T-cell (primary cell): Measurements from ENCODE around the gene RARA. TPM values are rescaled to one million over a fixed set of nuclear protein-coding genes. Genes with fewer than 3 reads are reported as not detected.

Experiments
- ATAC-seq, 4 experiments: fragments of 200-7000 bp in 3 of 4; fragments of 150-1000 bp in 1 of 4; cut with Tn5 transposase; replicated peaks in 1 of 4; 1 replicate in 3 of 4; 2 replicates in 1 of 4; pipeline ENCODE4 v1.10.0; 2021; ENCODE audit warnings: moderate library complexity in 3 of 4, mild to moderate bottlenecking in 2 of 4, moderate number of reproducible peaks in 1 of 4
- CTCF ChIA-PET, 2 donors: fragments of 300-600 bp; sonication (Branson Sonifier 250); formaldehyde crosslinking; loops; one replicate each; lab custom pipeline; 2022; ENCODE audit warnings: antibody characterized with exemption in 2 of 2; lab: Charles Lee
- POLR2A ChIA-PET, 2 donors: fragments of 300-600 bp; sonication (Branson Sonifier 250); formaldehyde crosslinking; loops; one replicate each; lab custom pipeline; 2022; ENCODE audit warnings: antibody characterized with exemption in 2 of 2; lab: Charles Lee
- DNase-seq, 35 experiments: peaks; one replicate each; pipeline versions ENCODE4 v3.0.0 to v3.0.0-alpha.2; 2013 to 2023
- H3K27ac ChIP-seq: one replicate; pipeline ENCODE4 v1.5.1; 2013; ENCODE audit warnings: low read length
- H3K27me3 ChIP-seq, 2 experiments: replicated peaks in 1 of 2; 1 replicate in 1 of 2; 2 replicates in 1 of 2; pipeline versions ENCODE4 v1.6.1 to v1.7.0; 2013; ENCODE audit warnings: low read length in 1 of 2, mixed read lengths in 1 of 2; ENCODE audit not compliant: control insufficient read depth in 2 of 2, insufficient read depth in 2 of 2; ENCODE audit errors: extremely low read depth in 1 of 2
- H3K36me3 ChIP-seq, 2 donors: 1 replicate in 1 of 2; 2 replicates in 1 of 2; pipeline versions ENCODE4 v1.6.1 to v1.7.0; 2013; ENCODE audit warnings: low read length in 1 of 2; ENCODE audit not compliant: control insufficient read depth in 2 of 2, insufficient read depth in 1 of 2; ENCODE audit errors: extremely low read depth in 1 of 2
- H3K4me1 ChIP-seq, 2 experiments: 1 replicate in 1 of 2; 2 replicates in 1 of 2; pipeline versions ENCODE4 v1.6.1 to v1.7.0; 2013; ENCODE audit warnings: low read length in 2 of 2, mixed read lengths in 1 of 2; ENCODE audit not compliant: insufficient read depth in 2 of 2, control insufficient read depth in 1 of 2; ENCODE audit errors: extremely low read depth in 1 of 2
- H3K4me3 ChIP-seq, 2 donors: 1 replicate in 1 of 2; 2 replicates in 1 of 2; pipeline versions ENCODE4 v1.5.1 to v1.7.0; 2013; ENCODE audit warnings: mild to moderate bottlenecking in 2 of 2, low read length in 1 of 2, moderate library complexity in 1 of 2; ENCODE audit not compliant: control insufficient read depth in 1 of 2; ENCODE audit errors: extremely low read depth in 1 of 2
- H3K9me3 ChIP-seq: 2 replicates; pipeline ENCODE4 v1.7.0; 2013
- H3K27ac Mint-ChIP-seq, 2 donors: one replicate each; pipeline ENCODE4 v1.8.0; 2020 to 2021; ENCODE audit warnings: mild to moderate bottlenecking in 2 of 2, mixed read lengths in 2 of 2
- H3K27me3 Mint-ChIP-seq, 2 donors: one replicate each; pipeline ENCODE4 v1.8.0; 2021 to 2022; ENCODE audit warnings: mixed read lengths in 2 of 2
- H3K36me3 Mint-ChIP-seq: one replicate; pipeline ENCODE4 v1.8.0; 2021; ENCODE audit warnings: mixed read lengths
- H3K4me1 Mint-ChIP-seq, 3 donors: one replicate each; pipeline ENCODE4 v1.8.0; 2020 to 2022; ENCODE audit warnings: mixed read lengths in 3 of 3, mild to moderate bottlenecking in 1 of 3
- H3K4me3 Mint-ChIP-seq, 3 donors: one replicate each; pipeline ENCODE4 v1.8.0; 2020 to 2022; ENCODE audit warnings: mild to moderate bottlenecking in 3 of 3, mixed read lengths in 3 of 3, moderate library complexity in 3 of 3
- H3K9me3 Mint-ChIP-seq, 3 donors: one replicate each; pipeline ENCODE4 v1.8.0; 2020 to 2022; ENCODE audit warnings: mixed read lengths in 3 of 3
- WGBS: methylation state at CpG from one replicate; pipeline ENCODE4 v1.1.5; 2013; ENCODE audit warnings: missing lambda C conversion rate; ENCODE audit not compliant: insufficient coverage; 5-methylcytosine and 5-hydroxymethylcytosine counted together
- total RNA-seq, 35 experiments: library from RNA in 6 of 35; stranded (reverse) in 6 of 35; fragments of 120-200 nt in 1 of 35; gene quantifications; one replicate each; pipeline versions ENCODE4 v1.2.1 to v1.2.4 and lab custom pipeline; 2013 to 2026

Gene RARA
- total RNA-seq, 5 donors from 2014 or later (not counting 1 experiment from before 2014, with no cell fraction given) = 46.8 to 90.7 (median 69.1) TPM

- CTCF ChIA-PET = interaction anchor here (0.6 to 2.4 kb wide), 6 partner anchors 31 to 485 kb away, joined by 3 to 10 read pairs (median 5); partner anchors contain the start of gene RARA (in 1 of the 2)
- Histone ChIP-seq H3K9me3 (no peaks in the 10 kb centered on the region), H3K4me1 (peaks cover 0 to 12% of the 10 kb centered on the region in 2 experiments), H3K27ac (no peak overlapping the region), H3K4me3 (no peak overlapping the region), H3K36me3 (peaks cover 8 to 44% of the 10 kb centered on the region in 2 donors), H3K27me3 (peaks cover 0 to 9% of the 10 kb centered on the region in 2 experiments)
- no peak for ATAC-seq
- WGBS = 89% methylated on average over 24 of the region's 33 CpGs
- Mint-ChIP-seq H3K27ac (no peak overlapping the region), H3K9me3 (no peaks in the 10 kb centered on the region), H3K4me3 (no peak overlapping the region), H3K4me1 (peaks cover 9 to 28% (median 24%) of the 10 kb centered on the region in 3 donors), H3K27me3 (peaks cover 5% of the 10 kb centered on the region in 2 donors), H3K36me3 (peaks cover 18% of the 10 kb centered on the region)
- DNase-seq = peak in 1 of 35 experiments; percentile 20
- POLR2A ChIA-PET = no interaction called here
Measured at GRCh38 chr17:40355804-40356758, 47.1 kb downstream of the RARA start.

GRCh38 chr17:40356990-40357881, 48.3 kb downstream of the RARA start:
- peaks cover 0 to 15% of the 10 kb centered on the region in 2 experiments for H3K4me1 ChIP-seq
- peak in 1 of 35 experiments; percentile 21 for DNase-seq
- POLR2A ChIA-PET = no interaction called here
- Mint-ChIP-seq H3K4me1 (peaks cover 8 to 26% (median 22%) of the 10 kb centered on the region in 3 donors), H3K4me3 (no peak overlapping the region), H3K27me3 (peaks cover 9% of the 10 kb centered on the region in 2 donors), H3K27ac (no peak overlapping the region), H3K36me3 (peaks cover 11% of the 10 kb centered on the region), H3K9me3 (no peaks in the 10 kb centered on the region)
- H3K27ac ChIP-seq = no peak overlapping the region
- H3K9me3 ChIP-seq = no peaks in the 10 kb centered on the region
- 84% methylated on average over 4 of the region's 19 CpGs for WGBS
- no peak for ATAC-seq
- peaks cover 8 to 33% of the 10 kb centered on the region in 2 donors for H3K36me3 ChIP-seq
- peaks cover 0 to 19% of the 10 kb centered on the region in 2 experiments for H3K27me3 ChIP-seq
- H3K4me3 ChIP-seq = no peak overlapping the region
- CTCF ChIA-PET = interaction anchor here (0.6 to 1.8 kb wide), 6 partner anchors 55 to 1739 kb away, joined by 3 to 16 read pairs (median 8); no protein-coding TSS in a partner anchor

DNA sequence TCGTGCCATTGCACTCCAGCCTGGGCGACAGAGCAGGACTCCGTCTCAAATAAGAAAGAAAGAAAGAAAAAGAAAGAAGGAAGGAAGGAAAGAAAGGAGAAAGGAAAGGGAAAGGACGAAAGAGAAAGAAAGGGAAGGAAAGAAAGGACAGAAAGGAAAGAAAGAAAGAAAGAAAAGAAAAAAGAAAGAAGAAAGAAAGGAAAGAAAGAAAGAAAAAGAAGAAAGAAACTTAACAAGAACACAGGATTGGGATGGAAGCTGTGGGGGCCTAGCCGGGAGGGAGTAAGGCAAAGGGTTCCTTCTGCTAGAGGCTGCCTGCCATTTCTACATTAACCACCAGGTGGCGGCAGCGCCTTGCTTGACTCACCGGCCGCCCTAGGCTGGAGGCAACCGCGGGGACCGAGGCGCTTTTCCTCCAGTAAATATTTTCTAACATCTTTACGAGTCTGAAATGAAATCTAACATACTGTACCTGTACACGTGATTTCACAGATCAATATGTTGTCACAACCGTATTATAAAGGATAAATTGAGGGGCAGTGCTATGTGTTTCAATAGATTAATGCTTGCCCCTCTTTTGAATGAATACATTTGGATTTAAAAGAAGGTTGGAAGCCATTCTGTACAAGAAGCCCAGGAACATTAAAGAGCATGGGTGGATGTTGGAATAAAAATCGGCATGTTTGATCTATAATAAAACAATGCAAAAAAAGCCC, 49.5 kb downstream of the RARA start:
- peaks cover 8 to 24% of the 10 kb centered on the region in 2 donors for H3K36me3 ChIP-seq
- peaks cover 0 to 25% of the 10 kb centered on the region in 2 experiments for H3K27me3 ChIP-seq
- Mint-ChIP-seq H3K4me3 (no peak overlapping the region), H3K9me3 (no peaks in the 10 kb centered on the region), H3K27ac (peak overlapping the region in 1 of 2 donors; percentile 61), H3K4me1 (peaks cover 0 to 19% (median 19%) of the 10 kb centered on the region in 3 donors), H3K36me3 (peaks cover 3% of the 10 kb centered on the region), H3K27me3 (peaks cover 13 to 14% of the 10 kb centered on the region in 2 donors)
- DNase-seq (peak; percentile 65 to 94 (median 84)), ATAC-seq (peak; percentile 53 to 58 (median 57))
- no CpG with 5 or more reads among the region's 17 CpGs for WGBS
- H3K4me3 ChIP-seq = no peak overlapping the region
- CTCF ChIA-PET = interaction anchor here (0.6 to 1.8 kb wide), 14 partner anchors 13 to 1738 kb away, joined by 3 to 16 read pairs (median 6); partner anchors contain the start of gene TOP2A (in 1 of the 2)
- POLR2A ChIA-PET = interaction anchor here in 1 of 2 donors (1.0 kb wide), 1 partner anchor 51 kb away, joined by 3 read pairs; no protein-coding TSS in a partner anchor
- no peak overlapping the region for H3K27ac ChIP-seq
- no peaks in the 10 kb centered on the region for H3K9me3 ChIP-seq
- peaks cover 0 to 19% of the 10 kb centered on the region in 2 experiments for H3K4me1 ChIP-seq

DNA sequence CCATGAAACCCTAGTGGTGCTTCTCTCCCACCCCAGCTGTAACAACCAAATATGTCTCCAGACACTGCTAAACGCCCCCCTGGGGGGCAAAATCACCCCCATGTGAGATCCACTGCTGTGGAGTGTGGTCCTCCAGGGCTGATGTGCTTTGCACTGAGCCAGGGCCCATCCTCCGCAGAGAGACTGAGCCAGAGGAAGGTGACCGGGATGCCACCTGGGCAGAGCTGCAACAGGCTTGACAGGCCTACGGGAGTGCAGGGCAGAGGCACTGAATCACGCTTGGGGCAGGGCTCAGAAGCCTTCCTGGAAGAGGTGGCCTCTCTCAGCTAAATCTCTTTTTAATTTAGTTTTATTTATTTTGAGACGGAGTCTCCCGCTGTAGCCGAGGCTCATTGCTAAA, 51.1 kb downstream of the RARA start:
- H3K27ac Mint-ChIP-seq = peak overlapping the region in 1 of 2 donors; percentile 36
- WGBS = 94% methylated on average over 2 of the region's 8 CpGs

DNA sequence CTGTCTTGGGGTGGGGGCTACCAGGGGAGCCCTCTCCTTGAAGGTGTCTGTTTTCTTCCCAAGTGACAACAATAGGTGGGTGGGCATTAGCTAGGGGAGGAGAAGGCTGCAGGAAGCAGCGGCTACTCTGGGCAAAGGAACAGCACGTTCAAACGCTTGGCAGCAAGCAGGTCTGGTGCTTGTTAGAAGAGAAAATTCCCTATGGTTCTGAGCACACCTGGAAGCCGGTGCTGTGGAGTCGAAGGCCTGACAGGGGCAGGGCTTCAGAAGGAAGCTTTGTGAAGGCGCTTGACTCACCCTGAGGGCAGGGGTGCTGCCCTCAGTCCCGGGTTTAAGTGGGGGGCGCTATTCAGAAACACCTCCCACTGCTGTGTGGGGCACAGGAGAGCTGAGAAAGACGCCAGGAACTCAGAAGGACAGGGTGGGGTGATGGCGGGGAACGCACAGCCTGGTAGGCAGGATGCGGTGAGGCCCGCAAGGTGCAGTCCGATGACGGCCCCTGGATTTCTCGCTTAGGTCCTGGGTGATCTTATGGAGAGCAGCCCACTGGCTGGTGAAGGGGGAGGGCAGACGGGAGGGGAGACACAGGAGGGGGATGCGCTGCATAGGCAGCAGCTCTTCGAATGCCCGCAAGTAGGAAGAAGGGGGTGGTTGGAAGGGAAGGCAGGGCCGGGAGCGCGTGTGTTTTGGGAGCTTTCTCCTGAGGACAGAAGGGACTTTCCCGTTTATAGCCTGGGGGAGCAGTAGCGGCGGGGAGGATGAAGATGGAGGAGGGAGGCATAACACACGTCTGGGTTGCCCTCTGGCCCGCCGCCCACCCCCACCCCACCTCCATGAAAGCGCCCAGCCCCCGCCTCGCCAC, 52.3 kb downstream of the RARA start:
- peak overlapping the region; percentile 10 to 43 (median 17) for H3K4me3 Mint-ChIP-seq
- peaks cover 0 to 2% of the 10 kb centered on the region in 2 donors for H3K36me3 ChIP-seq
- peaks cover 0 to 16% of the 10 kb centered on the region in 2 experiments for H3K4me1 ChIP-seq
- ChIA-PET POLR2A (interaction anchor here in 1 of 2 donors (0.6 kb wide), 1 partner anchor 111 kb away, joined by 4 read pairs; no protein-coding TSS in a partner anchor), CTCF (interaction anchor here (0.6 to 1.2 kb wide), 4 partner anchors 19 to 172 kb away, joined by 3 read pairs; partner anchors contain the start of gene TOP2A (in 1 of the 2))
- H3K27ac Mint-ChIP-seq = no peak overlapping the region
- peaks cover 0 to 18% (median 16%) of the 10 kb centered on the region in 3 donors for H3K4me1 Mint-ChIP-seq
- 80% methylated on average over 19 of the region's 32 CpGs for WGBS
- no peaks in the 10 kb centered on the region for H3K9me3 ChIP-seq
- no peak for ATAC-seq
- H3K4me3 ChIP-seq = no peak overlapping the region
- peaks cover 0 to 38% of the 10 kb centered on the region in 2 experiments for H3K27me3 ChIP-seq
- no peaks in the 10 kb centered on the region for H3K36me3 Mint-ChIP-seq
- DNase-seq = no peak
- peaks cover 13 to 14% of the 10 kb centered on the region in 2 donors for H3K27me3 Mint-ChIP-seq
- H3K9me3 Mint-ChIP-seq = no peaks in the 10 kb centered on the region
- H3K27ac ChIP-seq = no peak overlapping the region

More for the DNA sequence above, 51.1 kb downstream of the RARA start:
- H3K27ac ChIP-seq = no peak overlapping the region
- H3K9me3 ChIP-seq = no peaks in the 10 kb centered on the region
- H3K27me3 ChIP-seq = peaks cover 0 to 38% of the 10 kb centered on the region in 2 experiments
- Mint-ChIP-seq H3K9me3 (no peaks in the 10 kb centered on the region), H3K36me3 (peaks cover 3% of the 10 kb centered on the region), H3K4me3 (no peak overlapping the region), H3K4me1 (peaks cover 0 to 18% (median 16%) of the 10 kb centered on the region in 3 donors), H3K27me3 (peaks cover 13 to 14% of the 10 kb centered on the region in 2 donors)
- POLR2A ChIA-PET = no interaction called here
- DNase-seq = no peak
- H3K36me3 ChIP-seq = peaks cover 4 to 10% of the 10 kb centered on the region in 2 donors
- ATAC-seq = no peak
- H3K4me3 ChIP-seq = no peak overlapping the region
- peaks cover 0 to 19% of the 10 kb centered on the region in 2 experiments for H3K4me1 ChIP-seq
- CTCF ChIA-PET = interaction anchor here in 1 of 2 donors (0.6 kb wide), 1 partner anchor 38 kb away, joined by 3 read pairs; no protein-coding TSS in a partner anchor
